Astrocyte of the cerebellum (primary cell): Measurements from ENCODE around the gene ESPNL.

Source experiments
- DNase-seq: peaks from one replicate; pipeline ENCODE4 v3.0.0-alpha.2; 2011; ENCODE audit warnings: low read depth
- H3K4me3 ChIP-seq: 2 replicates; pipeline ENCODE4 v1.5.1; 2011; ENCODE audit warnings: mild to moderate bottlenecking, low read depth, low read length, moderate library complexity
- in situ Hi-C: cut with HindIII; loops from 2 replicates; pipeline ENCODE4 v1.10.0; 2017; ENCODE audit warnings: low sequenced_read_pairs
- TF ChIP-seq, protein P1 (sequence below): IDR thresholded peaks from 2 replicates; pipeline ENCODE4 v1.5.1; 2012; ENCODE audit warnings: low read length, low read depth, moderate library complexity, mild to moderate bottlenecking; ENCODE audit errors: missing control alignments

The ESPNL gene

DNA sequence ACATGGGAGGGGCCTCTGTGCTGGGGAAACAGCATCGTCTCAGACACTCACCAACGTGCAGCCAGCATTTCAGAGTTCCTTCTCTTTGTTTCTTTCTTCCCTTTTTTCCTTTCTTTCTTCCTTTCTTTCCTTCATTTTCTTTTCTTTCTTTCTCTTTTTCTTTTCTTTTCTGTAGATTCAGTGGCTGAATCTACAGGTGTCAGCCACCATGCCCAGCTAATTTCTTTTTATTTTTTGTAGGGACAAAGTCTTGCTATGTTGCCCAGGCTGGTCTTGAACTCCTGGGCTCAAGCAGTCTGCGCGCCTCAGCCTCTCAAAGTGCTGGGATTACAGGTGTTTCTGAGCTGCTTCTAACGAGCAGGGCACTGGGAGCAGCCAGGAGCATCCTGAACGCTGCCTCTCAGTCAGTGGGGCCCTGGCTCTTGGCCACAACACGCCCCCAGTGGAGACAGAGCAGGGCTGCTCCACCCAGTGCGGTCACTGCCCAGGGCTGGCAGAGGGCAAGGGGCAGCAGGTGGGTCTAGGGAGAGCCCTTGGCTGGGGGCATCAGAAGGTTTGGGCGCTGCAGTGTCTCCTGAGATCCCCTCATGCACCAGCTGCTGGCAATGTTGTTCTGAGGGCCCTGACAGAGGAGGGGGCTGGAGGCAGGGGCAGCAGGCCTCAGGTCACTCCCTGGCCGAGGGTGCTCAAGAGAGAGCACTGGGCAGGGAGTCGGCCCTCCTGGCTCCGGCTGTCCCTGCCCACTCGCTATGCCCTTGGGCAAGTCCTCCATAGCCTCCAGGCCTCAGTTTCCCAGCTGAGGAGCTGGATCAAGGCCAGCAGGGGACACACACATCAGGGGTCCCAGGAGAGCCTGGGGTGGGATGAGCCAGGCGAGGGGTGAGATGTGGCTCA is 33.6 kb downstream of the ESPNL start:
- no peak for DNase-seq
- TF ChIP-seq, protein P1, sequence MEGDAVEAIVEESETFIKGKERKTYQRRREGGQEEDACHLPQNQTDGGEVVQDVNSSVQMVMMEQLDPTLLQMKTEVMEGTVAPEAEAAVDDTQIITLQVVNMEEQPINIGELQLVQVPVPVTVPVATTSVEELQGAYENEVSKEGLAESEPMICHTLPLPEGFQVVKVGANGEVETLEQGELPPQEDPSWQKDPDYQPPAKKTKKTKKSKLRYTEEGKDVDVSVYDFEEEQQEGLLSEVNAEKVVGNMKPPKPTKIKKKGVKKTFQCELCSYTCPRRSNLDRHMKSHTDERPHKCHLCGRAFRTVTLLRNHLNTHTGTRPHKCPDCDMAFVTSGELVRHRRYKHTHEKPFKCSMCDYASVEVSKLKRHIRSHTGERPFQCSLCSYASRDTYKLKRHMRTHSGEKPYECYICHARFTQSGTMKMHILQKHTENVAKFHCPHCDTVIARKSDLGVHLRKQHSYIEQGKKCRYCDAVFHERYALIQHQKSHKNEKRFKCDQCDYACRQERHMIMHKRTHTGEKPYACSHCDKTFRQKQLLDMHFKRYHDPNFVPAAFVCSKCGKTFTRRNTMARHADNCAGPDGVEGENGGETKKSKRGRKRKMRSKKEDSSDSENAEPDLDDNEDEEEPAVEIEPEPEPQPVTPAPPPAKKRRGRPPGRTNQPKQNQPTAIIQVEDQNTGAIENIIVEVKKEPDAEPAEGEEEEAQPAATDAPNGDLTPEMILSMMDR, result no peak
- in situ Hi-C loops, result no loop called here
- H3K4me3 ChIP-seq, result no peak overlapping the region

GRCh38 chr2:238134393-238134785 is 34.2 kb downstream of the ESPNL start:
- in situ Hi-C loops, result no loop called here
- DNase-seq, result no peak
- TF ChIP-seq, protein P1, result no peak
- H3K4me3 ChIP-seq, result no peak overlapping the region

DNA sequence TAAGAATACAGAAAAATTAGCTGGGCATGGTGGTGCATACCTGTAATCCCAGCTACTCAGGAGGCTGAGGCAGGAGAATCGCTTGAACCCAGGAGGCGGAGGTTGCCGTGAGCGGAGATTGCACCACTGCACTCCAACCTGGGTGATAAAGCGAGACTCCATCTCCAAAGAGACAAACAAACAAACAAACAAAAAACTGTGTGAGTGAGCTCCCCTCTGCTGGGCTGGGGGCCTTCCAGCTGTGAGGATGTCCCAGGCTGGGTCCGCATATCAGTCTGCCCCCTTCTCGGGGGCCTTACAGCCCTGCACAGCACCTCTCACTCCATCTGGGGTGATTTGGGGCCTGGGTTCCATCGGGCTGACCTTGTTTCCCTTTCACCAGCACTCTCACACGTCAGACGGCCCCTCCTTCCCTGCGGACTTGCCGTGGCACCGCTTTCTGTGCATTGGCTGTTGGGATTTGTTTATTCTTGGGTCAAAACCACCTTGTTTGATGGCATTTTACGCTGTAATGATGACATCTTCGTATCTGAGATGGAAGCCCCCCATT is 35.5 kb downstream of the ESPNL start:
- H3K4me3 ChIP-seq, result no peak overlapping the region
- in situ Hi-C loops, result no loop called here
- no peak for DNase-seq
- TF ChIP-seq, protein P1, result no peak

GRCh38 chr2:238136820-238137537 is 36.8 kb downstream of the ESPNL start:
- H3K4me3 ChIP-seq, result no peak overlapping the region
- TF ChIP-seq, protein P1, result no peak
- DNase-seq, result no peak
- in situ Hi-C loops, result no loop called here

- H3K4me3 ChIP-seq, result no peak overlapping the region
- DNase-seq, result no peak
- in situ Hi-C loops, result no loop called here
- TF ChIP-seq, protein P1, result no peak
Observed at GRCh38 chr2:238137885-238138284, 37.7 kb downstream of the ESPNL start.

DNA sequence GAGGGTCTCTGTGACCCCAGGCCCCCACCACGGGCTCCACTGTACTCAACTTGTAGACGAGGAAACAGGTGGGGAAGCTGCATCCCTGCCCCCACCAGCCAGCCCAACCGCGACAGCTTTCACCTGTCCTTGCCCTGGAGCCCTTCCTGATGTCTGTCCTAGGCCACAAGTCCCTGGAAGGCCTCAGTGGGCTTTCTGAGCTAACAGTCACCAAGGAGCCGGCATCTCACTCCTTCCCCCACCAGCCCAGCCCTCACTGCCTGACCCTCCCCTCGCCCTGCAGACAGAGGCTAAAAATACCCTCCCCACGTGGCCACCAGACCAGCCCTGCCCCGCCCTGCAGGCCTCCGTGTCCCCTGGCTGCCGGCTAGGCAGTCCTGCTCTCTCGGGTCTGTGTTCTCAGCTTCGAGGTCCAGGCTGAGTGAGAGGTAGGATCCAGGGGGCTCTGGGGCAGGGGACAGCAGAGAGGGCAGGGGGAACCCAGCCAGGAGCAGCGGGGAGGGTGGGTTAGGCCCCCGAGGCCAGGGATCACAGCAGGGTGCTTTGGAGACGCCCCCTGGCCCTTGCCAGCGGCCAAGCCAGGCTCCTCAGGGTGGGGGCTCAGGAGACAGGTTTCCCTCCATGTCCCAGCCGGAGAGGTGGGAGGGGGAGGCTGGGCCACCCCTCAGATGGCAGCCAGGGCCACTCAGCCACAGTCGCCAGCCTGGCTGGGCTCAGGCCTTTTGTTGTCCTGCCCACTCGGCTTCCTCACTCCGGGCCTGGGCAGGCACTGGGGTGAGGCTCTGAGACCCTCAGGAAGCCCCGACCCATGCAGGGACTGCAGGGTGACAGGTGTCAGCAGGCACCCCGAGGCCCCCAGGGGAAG is 38.4 kb downstream of the ESPNL start, which contains the start of gene KLHL30:
KLHL30 (plus strand) TSS at position 338 of the 865 bp plus-strand sequence. CDS start 2,087 bp downstream, outside the sequence.
- in situ Hi-C loops, result no loop called here
- DNase-seq, result no peak
- H3K4me3 ChIP-seq, result no peak within 1 kb of the TSS
- TF ChIP-seq, protein P1, result no peak
